NCI-H2196 treated with DMSO at 0.1 percent for 48 hours (cell line): ENCODE results near the gene DTX1.

Experiments used
- DNase-seq: peaks from one replicate; lab custom pipeline; 2025; ENCODE audit not compliant: unreplicated experiment; lab: John Stamatoyannopoulos, UW

The DTX1 gene

DNA sequence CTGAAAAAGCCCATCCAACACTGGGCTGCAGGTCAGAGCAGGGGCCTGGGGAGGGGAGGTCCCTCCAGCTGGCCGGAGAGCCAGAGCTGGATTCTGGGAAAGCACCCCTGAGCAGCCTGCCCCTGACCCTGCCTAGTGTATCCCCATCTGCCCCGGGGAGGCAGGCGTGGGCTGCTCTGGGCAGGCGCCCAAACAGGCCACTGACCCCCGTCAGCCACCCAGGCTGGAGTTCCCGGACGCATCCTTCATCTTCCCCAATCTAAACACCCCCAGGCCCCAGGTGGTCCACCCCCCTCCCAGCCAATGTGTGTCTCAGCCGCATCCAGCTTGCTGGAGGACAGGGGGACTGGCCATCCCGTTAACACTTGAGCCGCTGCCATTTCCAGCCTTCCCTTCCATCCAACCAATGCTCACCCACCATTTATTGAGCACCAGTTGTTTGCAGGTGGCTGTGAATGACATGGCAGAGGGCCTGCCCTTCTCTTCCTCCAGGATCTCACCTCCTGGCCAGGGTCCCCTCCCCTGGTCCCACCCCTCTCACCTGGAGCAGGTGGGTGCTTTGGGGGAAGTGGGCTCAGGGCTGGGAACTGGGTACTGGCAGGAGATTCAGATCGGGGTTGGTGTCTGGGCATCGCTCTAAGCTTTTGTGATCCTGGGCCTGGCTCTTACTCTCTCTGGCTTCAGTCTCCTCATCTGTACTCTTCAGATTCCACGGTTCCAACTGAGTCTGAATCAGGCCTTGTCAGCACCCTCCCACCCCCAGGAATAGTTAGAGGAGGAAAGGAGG, 743 bp upstream of the DTX1 start:
- DNase-seq: no peak

- DNase-seq: no peak
Observed at GRCh38 chr12:113056381-113056630, 224 bp upstream of the DTX1 start.

GRCh38 chr12:113057565-113058485, 1.3 kb downstream of the DTX1 start:
- no peak for DNase-seq

GRCh38 chr12:113058553-113058952, 2.0 kb downstream of the DTX1 start:
- no peak for DNase-seq

DNA sequence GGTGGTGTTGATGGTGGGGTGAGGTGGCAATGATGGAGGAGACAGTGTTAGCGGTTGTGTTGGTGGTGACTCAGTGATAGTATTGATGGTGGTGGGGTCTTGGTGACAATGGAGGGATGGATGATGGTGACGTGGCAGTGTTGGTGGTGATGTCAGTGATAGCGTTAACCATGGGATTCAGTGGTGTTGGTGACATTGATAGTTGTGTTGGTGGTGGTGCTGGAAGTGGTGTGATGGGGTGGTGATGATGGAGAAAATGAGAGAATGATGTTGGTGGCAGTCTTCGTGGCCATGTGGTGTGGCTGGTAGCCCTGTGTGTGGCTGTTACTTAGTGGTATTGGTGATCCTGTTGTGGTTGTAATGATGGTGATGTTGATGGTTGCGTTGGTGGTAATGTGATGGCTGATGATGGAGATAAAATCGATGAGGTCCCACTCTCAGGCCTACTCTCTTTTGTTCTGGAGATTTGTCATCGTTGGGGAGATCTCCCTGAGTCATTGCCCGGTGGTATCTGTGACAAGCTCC, 2.6 kb downstream of the DTX1 start:
- DNase-seq: no peak

GRCh38 chr12:113060336-113060960, 3.9 kb downstream of the DTX1 start:
- DNase-seq: no peak

GRCh38 chr12:113061061-113061694, 4.6 kb downstream of the DTX1 start:
- no peak for DNase-seq

DNA sequence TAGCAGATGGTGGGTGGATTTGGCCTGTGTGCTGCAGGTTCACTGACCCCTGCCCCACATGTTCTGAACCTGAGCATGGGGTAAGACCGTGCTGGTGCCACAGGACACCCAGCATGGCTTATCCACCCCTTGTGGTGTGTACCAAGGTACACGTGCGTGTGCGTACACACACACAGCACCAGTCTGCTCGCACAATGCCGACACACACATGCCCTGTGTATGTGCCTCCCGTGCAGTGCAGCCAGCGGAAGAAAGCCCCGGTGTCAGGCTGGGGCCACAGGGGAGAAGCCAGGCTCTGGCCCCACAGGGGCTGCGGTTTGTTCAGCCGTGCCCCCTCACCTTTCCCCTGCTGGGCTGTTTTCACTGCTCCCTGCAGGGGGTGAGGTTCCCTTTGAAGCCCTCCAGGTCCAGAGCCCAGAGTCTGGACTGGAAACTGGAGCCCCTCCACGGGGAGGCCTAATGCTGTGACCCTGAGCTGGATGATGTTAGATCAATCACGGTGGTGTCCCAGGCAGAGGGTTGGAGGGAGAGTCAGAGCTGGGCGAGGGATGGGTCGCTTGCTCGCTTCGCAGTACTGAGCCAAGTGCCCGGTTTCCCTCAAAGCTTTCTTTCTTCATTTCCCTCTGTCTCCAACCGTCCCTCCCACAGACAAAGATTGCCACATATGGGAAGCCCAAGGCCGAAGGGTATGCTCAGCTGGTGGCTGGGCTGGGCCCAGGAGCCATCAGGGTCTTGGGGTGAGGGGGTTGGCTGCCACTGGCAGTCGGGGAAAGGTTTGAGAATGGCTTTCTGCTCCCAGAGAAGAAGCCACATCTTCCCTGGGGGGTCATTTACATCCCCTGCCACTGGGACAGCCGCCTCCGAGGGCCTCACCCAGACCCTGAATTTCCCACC, 6.2 kb downstream of the DTX1 start:
- no peak for DNase-seq

DNA sequence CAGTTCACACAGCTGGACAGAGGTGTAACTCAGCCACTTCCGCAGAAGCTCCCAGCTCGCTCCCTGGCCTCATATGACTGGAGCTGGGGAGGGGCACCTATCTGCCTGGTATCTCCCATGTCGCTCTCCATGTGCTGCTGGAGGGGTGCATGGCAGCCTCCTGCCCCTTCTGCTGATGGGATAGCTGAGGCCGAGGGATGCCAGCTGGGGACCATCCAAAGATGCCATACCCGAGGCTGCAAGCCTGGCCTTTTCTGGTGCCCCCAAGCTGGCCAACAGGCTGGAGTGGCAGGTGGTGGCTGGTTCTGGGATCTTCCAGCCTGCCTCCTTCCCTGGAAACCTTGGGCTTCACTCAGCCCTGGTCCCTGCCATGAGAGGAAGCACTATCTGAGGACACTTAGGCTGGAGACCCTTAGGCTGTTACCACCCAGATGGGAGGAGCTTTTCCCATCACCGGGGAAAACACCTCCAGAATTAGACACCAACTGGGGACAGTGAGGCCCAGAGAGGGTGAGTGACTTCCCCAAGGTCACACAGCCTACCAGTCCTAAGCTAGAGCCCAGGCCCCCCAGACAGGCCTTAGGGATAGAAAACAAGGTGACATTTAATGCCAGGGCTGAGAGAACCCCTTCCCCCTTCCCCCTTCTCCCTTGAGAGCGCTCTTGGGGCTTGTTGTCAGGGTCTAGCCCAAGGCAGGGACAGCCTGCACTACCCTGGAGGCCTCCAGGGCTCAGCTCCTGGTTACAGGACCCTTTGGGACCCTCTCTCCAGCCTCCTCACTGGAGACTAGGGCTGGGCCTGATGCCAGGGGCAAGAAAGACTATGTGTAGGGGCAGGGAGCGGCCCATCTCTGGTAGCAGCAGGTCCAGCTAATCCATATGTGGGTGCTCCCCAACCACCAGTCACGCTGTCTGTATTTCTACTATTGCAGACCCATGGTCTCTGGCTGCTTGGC, 7.1 kb downstream of the DTX1 start:
- DNase-seq: no peak

GRCh38 chr12:113064395-113065125, 8.0 kb downstream of the DTX1 start:
- DNase-seq: no peak

- DNase-seq: no peak
Observed at GRCh38 chr12:113065126-113066007, 8.8 kb downstream of the DTX1 start.

DNA sequence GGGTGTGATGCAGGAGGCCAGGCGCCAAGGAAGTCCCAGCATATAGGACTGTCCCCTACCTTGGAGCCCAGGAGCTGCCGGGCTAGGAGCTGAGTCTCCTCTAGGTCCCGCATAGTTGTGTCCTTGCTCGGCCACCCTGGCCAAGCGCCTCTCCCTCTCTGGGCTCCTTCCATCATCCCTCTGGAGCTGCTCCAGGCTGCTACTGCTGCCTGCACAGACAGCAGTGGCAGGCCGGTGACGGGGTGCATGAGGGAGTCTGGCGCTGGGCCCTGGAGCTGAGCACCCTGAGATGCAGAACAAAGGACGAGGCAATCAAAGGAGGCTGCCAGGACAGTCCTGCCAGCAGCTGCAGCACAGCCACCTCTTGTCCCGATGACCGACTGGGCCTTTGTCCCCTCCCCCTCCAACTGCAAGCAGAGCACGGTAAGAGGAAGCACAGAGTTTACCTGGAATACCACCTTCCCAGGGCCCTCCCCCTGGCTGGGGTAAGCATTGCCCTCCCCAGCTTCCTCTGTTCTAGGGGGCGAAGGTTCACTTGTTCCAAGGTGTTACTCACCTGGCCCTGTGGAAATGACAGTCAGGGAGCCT, 10.4 kb downstream of the DTX1 start:
- no peak for DNase-seq

- no peak for DNase-seq
Observed at GRCh38 chr12:113067987-113068935, 11.7 kb downstream of the DTX1 start.

- DNase-seq: no peak
Observed at GRCh38 chr12:113069149-113069548, 12.6 kb downstream of the DTX1 start.

GRCh38 chr12:113069751-113070116, 13.2 kb downstream of the DTX1 start:
- no peak for DNase-seq
